ENCODE data around the gene SPX. TPM values are rescaled to one million over a fixed set of nuclear protein-coding genes. Genes with fewer than 3 reads are reported as not detected.

Gene SPX
- total and polyA plus RNA-seq, 2 of the 8 experiments (the other 6 are each of a cell fraction or from before 2014, with no cell fraction given) = 1.2 to 1.3 TPM

GRCh38 chr12:21546716-21547115, 20.6 kb downstream of the SPX start:
- Histone ChIP-seq H3K14ac (ENCODE audit: insufficient read length) (no peak overlapping the region), H3K9me3 (ENCODE audit: insufficient read depth in 2 of 2, low read depth in 1 of 2, low read length in 1 of 2) (no peaks in the 10 kb centered on the region)
- no peak for TF ChIP-seq YY1 (IDR thresholded peaks at IDR 0.05; ENCODE audit: low read depth, low read length)
- no peak for TF ChIP-seq NANOG (IDR thresholded peaks at IDR 0.05; ENCODE audit: insufficient read depth, low read depth, low read length, poor library complexity, severe bottlenecking)
- TF ChIP-seq JUN (IDR thresholded peaks at IDR 0.05; ENCODE audit: low read depth, low read length) = no peak
- no peak for TF ChIP-seq EZH2 (IDR thresholded peaks at IDR 0.05; ENCODE audit: low read depth, low read length, severe bottlenecking)
- no peak for TF ChIP-seq SIRT6 (IDR thresholded peaks at IDR 0.05; ENCODE audit: low read length)
- no peak for TF ChIP-seq SIN3A (conservative IDR thresholded peaks at IDR 0.05 in 1 of 2, IDR thresholded peaks at IDR 0.05 in 1 of 2; ENCODE audit: low read depth in 1 of 2, low read length in 2 of 2)
- no peak for TF ChIP-seq TAF1 (IDR thresholded peaks at IDR 0.05; ENCODE audit: low read depth, low read length)
- no peak for TF ChIP-seq SIX5 (IDR thresholded peaks at IDR 0.05; ENCODE audit: low read depth, low read length)
- no peak for TF ChIP-seq ZNF274 (IDR thresholded peaks at IDR 0.05; ENCODE audit: borderline replicate concordance, extremely low read depth, low read length)
- no peak for TF ChIP-seq GABPA (IDR thresholded peaks at IDR 0.05; ENCODE audit: borderline replicate concordance, insufficient read depth, low read length)
- TF ChIP-seq RFX5 (IDR thresholded peaks at IDR 0.05; ENCODE audit: borderline replicate concordance, low read depth, low read length) = no peak
- TF ChIP-seq NRF1 (IDR thresholded peaks at IDR 0.05; ENCODE audit: low read depth, low read length) = no peak
- TF ChIP-seq CBX8 (IDR thresholded peaks at IDR 0.05; ENCODE audit: borderline replicate concordance, low read depth, low read length) = no peak
- no peak for TF ChIP-seq SRF (IDR thresholded peaks at IDR 0.05; ENCODE audit: low read depth, low read length)
- no peak for TF ChIP-seq TAF7 (optimal IDR thresholded peaks at IDR 0.05; ENCODE audit: borderline replicate concordance, low read depth, low read length)
- TF ChIP-seq SP1 (IDR thresholded peaks at IDR 0.05; ENCODE audit: low read depth, low read length) = no peak

More at GRCh38 chr12:21546716-21547115, 20.6 kb downstream of the SPX start:
- no peak overlapping the region for H3K23ac ChIP-seq (ENCODE audit: insufficient read length)
- ChIA-PET POLR2A (ENCODE audit: partially characterized antibody) (no interaction called here), CTCF (ENCODE audit: partially characterized antibody) (interaction anchor here (0.6 kb wide), 1 partner anchor 18 kb away, joined by 3 read pairs; no protein-coding TSS in a partner anchor)
- no peak overlapping the region for H2BK120ac ChIP-seq (replicated peaks; ENCODE audit: low read depth, low read length)
- H3K4me2 ChIP-seq (ENCODE audit: insufficient read depth in 1 of 2, low read depth in 2 of 2, low read length in 2 of 2) = no peak overlapping the region
- H3K79me1 ChIP-seq (ENCODE audit: low read depth, low read length) = no peaks in the 10 kb centered on the region
- no peak overlapping the region for H2AK5ac ChIP-seq (ENCODE audit: low read depth, low read length)
- H3K56ac ChIP-seq (replicated peaks; ENCODE audit: insufficient read length, low read depth, low read length) = no peak overlapping the region
- WGBS, 2 experiments (ENCODE audit: extremely low coverage in 1 of 2, insufficient coverage in 1 of 2, insufficient read length in 1 of 2, insufficient replicate concordance in 2 of 2, low coverage in 1 of 2, low lambda C conversion rate in 2 of 2, missing lambda C conversion rate in 1 of 2) = 0% methylated on average over 1 of the region's 1 CpG; no CpG with 5 or more reads in 1 of the 2 experiments
- H3K27me3 ChIP-seq (replicated peaks in 1 of 4; ENCODE audit: control insufficient read depth in 3 of 4, extremely low read depth in 1 of 4, insufficient read depth in 3 of 4, low read length in 3 of 4) = no peaks in the 10 kb centered on the region
- no peak overlapping the region for H2BK12ac ChIP-seq (ENCODE audit: low read depth, low read length)
- no peaks in the 10 kb centered on the region for H3K79me2 ChIP-seq (ENCODE audit: control insufficient read depth in 1 of 2, insufficient read depth in 2 of 2, low read length in 2 of 2)
- no peak overlapping the region for H3K4me3 ChIP-seq (ENCODE audit: extremely low read depth in 1 of 4, insufficient read depth in 2 of 4, low read depth in 3 of 4, low read length in 4 of 4)
- no peak overlapping the region for H4K8ac ChIP-seq (ENCODE audit: extremely low read depth, insufficient read depth, low read length)
- H4K5ac ChIP-seq (ENCODE audit: insufficient read length, low read depth, low read length) = no peak overlapping the region
- no peak overlapping the region for H3K18ac ChIP-seq (ENCODE audit: extremely low read depth, low read length)
- H3K27ac ChIP-seq (ENCODE audit: low read depth, low read length) = no peak overlapping the region
- DNase-seq (ENCODE audit: low read depth in 1 of 2, low spot score in 2 of 2) (no peak), FAIRE-seq (no peak)
- no peak overlapping the region for H2BK15ac ChIP-seq (ENCODE audit: low read length)
- no peaks in the 10 kb centered on the region; the same call in 1 of the 2 replicates for H3K23me2 ChIP-seq (ENCODE audit: low read depth, low read length)
- H3K4ac ChIP-seq (replicated peaks; ENCODE audit: insufficient read length, low read depth, low read length) = no peak overlapping the region
- H3K9ac ChIP-seq (replicated peaks in 1 of 4; ENCODE audit: extremely low read depth in 1 of 4, low read depth in 3 of 4, low read length in 3 of 4) = no peak overlapping the region
- no peak overlapping the region for H2AFZ ChIP-seq (ENCODE audit: low read length)
- no peak overlapping the region for H4K91ac ChIP-seq (replicated peaks; ENCODE audit: insufficient read length, low read length)
- no peaks in the 10 kb centered on the region for H3K36me3 ChIP-seq (ENCODE audit: control insufficient read depth in 2 of 4, insufficient read depth in 4 of 4, low read length in 3 of 4)
- no peak overlapping the region for H2BK5ac ChIP-seq (ENCODE audit: low read depth, low read length)
- H3K4me1 ChIP-seq (replicated peaks in 1 of 4; ENCODE audit: control insufficient read depth in 3 of 4, insufficient read depth in 4 of 4, low read length in 3 of 4) = no peaks in the 10 kb centered on the region
- H2BK20ac ChIP-seq (ENCODE audit: low read length) = no peak overlapping the region
- H4K20me1 ChIP-seq (replicated peaks in 1 of 2; ENCODE audit: control insufficient read depth in 1 of 2, insufficient read depth in 2 of 2, low read length in 2 of 2) = no peaks in the 10 kb centered on the region

Data from H1 (cell line).